ENCODE measurements around the gene DNAJC17.

Gene DNAJC17

GRCh38 chr15:40832903-40833302, 25.6 kb upstream of the DNAJC17 start:
- no peak overlapping the region for H3K9ac ChIP-seq
- no peaks in the 10 kb centered on the region for H4K20me1 ChIP-seq
- no peaks in the 10 kb centered on the region for H3K27me3 ChIP-seq
- H3K4me2 ChIP-seq = no peak overlapping the region
- no peaks in the 10 kb centered on the region for H3K9me3 ChIP-seq
- H3K4me1 ChIP-seq = no peaks in the 10 kb centered on the region
- TF ChIP-seq Cebpa-rat (IDR thresholded peaks at IDR 0.05) = no peak
- H3K27ac ChIP-seq = no peak overlapping the region
- H3K4me3 ChIP-seq = no peak overlapping the region
- H3K36me3 ChIP-seq = no peaks in the 10 kb centered on the region

GRCh38 chr15:40831861-40832260, 24.6 kb upstream of the DNAJC17 start:
- TF ChIP-seq Cebpa-rat (IDR thresholded peaks at IDR 0.05) = no peak
- Histone ChIP-seq H3K4me3 (no peak overlapping the region), H3K27ac (no peak overlapping the region)

GRCh38 chr15:40830884-40831283, 23.6 kb upstream of the DNAJC17 start:
- H3K9ac ChIP-seq = no peak overlapping the region
- no peaks in the 10 kb centered on the region for H3K27me3 ChIP-seq
- no peaks in the 10 kb centered on the region for H3K4me1 ChIP-seq
- H3K4me2 ChIP-seq = no peak overlapping the region
- no peak overlapping the region for H3K4me3 ChIP-seq
- H3K9me3 ChIP-seq = no peaks in the 10 kb centered on the region
- H3K36me3 ChIP-seq = no peaks in the 10 kb centered on the region
- TF ChIP-seq Cebpa-rat (IDR thresholded peaks at IDR 0.05) = no peak
- no peak overlapping the region for H3K27ac ChIP-seq
- no peaks in the 10 kb centered on the region for H4K20me1 ChIP-seq

More at GRCh38 chr15:40831861-40832260, 24.6 kb upstream of the DNAJC17 start:
- no peaks in the 10 kb centered on the region for H3K27me3 ChIP-seq
- H3K36me3 ChIP-seq = no peaks in the 10 kb centered on the region
- H4K20me1 ChIP-seq = no peaks in the 10 kb centered on the region
- H3K9me3 ChIP-seq = no peaks in the 10 kb centered on the region
- H3K4me2 ChIP-seq = no peak overlapping the region
- no peak overlapping the region for H3K9ac ChIP-seq
- no peaks in the 10 kb centered on the region for H3K4me1 ChIP-seq

- Histone ChIP-seq H4K20me1 (no peaks in the 10 kb centered on the region), H3K9ac (no peak overlapping the region), H3K27me3 (no peaks in the 10 kb centered on the region), H3K36me3 (no peaks in the 10 kb centered on the region), H3K9me3 (no peaks in the 10 kb centered on the region), H3K4me2 (no peak overlapping the region), H3K4me1 (no peaks in the 10 kb centered on the region), H3K4me3 (no peak overlapping the region), H3K27ac (no peak overlapping the region)
- no peak for TF ChIP-seq Cebpa-rat (IDR thresholded peaks at IDR 0.05)
Observed at GRCh38 chr15:40829115-40829514, 21.8 kb upstream of the DNAJC17 start.

DNA sequence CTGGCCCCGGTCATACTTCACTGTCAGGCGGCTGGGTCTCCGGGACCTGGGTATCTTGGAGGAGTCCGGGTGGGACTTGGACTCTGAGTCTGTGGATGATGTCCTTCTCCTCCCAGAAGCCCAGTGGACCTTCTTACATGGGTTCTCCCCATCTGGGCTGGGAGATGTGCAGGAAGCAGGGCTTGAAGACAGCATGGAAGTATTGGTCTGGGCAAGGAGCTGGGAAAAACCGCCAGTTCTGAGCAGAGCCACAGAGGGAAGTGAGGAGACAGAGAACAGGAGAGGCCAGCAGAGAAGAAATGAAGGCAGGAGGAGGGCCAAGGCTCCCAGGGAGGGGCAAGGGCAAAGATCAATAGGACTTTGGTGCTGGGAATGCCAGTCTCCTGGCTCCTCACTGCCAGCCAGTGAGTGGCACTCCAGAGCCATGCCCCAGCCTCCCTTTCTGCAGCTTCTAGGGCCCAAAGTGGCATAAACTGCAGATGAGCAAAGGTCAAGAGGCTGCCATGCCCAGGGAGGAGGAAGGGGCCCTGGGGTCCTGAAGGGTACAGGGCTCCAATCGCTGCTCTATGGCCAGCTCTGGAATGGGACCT, 21.3 kb upstream of the DNAJC17 start, which contains the start of gene PPP1R14D:
Gene PPP1R14D (minus strand): TSS at position 262 of the 590 bp plus-strand sequence. CDS start 67 bp downstream, at position 195.
- Histone ChIP-seq H3K4me3 (no peak within 1 kb of the TSS), H3K9ac (no peak within 1 kb of the TSS)
- TF ChIP-seq Cebpa-rat (IDR thresholded peaks at IDR 0.05) = no peak

GRCh38 chr15:40826423-40827075, 19.3 kb upstream of the DNAJC17 start:
- no peak overlapping the region for H3K9ac ChIP-seq
- no peaks in the 10 kb centered on the region for H3K4me1 ChIP-seq
- no peak overlapping the region for H3K4me3 ChIP-seq
- H3K27ac ChIP-seq = no peak overlapping the region
- H3K9me3 ChIP-seq = no peaks in the 10 kb centered on the region
- H3K36me3 ChIP-seq = no peaks in the 10 kb centered on the region
- TF ChIP-seq Cebpa-rat (IDR thresholded peaks at IDR 0.05) = no peak
- no peak overlapping the region for H3K4me2 ChIP-seq
- H3K27me3 ChIP-seq = no peaks in the 10 kb centered on the region
- H4K20me1 ChIP-seq = no peaks in the 10 kb centered on the region

More for the DNA sequence above, 21.3 kb upstream of the DNAJC17 start, which contains the start of gene PPP1R14D:
- H3K4me2 ChIP-seq = no peak within 1 kb of the TSS
- no peaks in the 10 kb centered on the region for H3K9me3 ChIP-seq
- H4K20me1 ChIP-seq = no peaks in the 10 kb centered on the region
- H3K36me3 ChIP-seq = no peaks in the 10 kb centered on the region
- no peaks in the 10 kb centered on the region for H3K4me1 ChIP-seq
- H3K27me3 ChIP-seq = no peaks in the 10 kb centered on the region
- no peak within 1 kb of the TSS for H3K27ac ChIP-seq

DNA sequence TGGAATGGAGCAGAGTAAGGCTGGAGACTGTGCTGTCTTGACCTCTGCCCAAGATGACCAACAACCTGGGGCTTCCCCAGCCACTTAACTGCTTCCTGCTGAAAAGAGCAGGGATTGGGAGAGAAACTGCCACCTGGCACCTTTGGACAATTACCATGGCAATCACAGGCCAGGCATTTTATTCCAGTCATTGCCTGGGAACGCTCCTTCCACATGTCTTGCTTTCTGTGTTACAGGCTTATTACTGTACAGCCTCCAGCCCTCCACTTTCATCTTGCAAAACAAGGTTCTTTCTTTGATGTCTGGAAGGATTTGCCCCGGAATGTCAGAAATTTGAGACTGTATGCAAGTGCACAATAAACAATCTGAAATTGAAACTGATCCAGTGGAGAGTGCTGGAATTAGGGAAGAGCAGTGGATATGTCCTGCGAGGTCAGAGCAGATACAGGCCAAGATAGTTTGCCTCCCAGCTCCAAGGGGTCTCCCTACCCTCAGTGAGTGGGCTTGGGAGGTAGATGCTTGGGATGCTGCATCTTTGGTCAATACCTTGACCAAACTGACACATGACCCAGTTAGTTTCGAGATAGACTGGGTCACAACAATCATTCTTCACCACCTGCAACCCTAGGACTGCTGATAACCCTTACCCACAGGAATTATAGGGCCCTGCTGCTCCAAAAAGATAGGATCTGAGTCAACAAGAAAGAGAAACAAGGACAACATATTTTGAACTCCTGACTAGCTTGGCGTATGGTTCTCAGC, 18.6 kb upstream of the DNAJC17 start:
- H3K36me3 ChIP-seq = no peaks in the 10 kb centered on the region
- no peaks in the 10 kb centered on the region for H3K4me1 ChIP-seq
- H3K4me2 ChIP-seq = no peak overlapping the region
- no peaks in the 10 kb centered on the region for H4K20me1 ChIP-seq
- H3K9ac ChIP-seq = no peak overlapping the region
- H3K4me3 ChIP-seq = no peak overlapping the region
- no peak overlapping the region for H3K27ac ChIP-seq
- no peaks in the 10 kb centered on the region for H3K27me3 ChIP-seq
- TF ChIP-seq Cebpa-rat (IDR thresholded peaks at IDR 0.05) = no peak
- no peaks in the 10 kb centered on the region for H3K9me3 ChIP-seq

GRCh38 chr15:40823572-40824343, 16.5 kb upstream of the DNAJC17 start:
- TF ChIP-seq Cebpa-rat (IDR thresholded peaks at IDR 0.05) = no peak
- Histone ChIP-seq H4K20me1 (no peaks in the 10 kb centered on the region), H3K4me3 (no peak overlapping the region), H3K27ac (no peak overlapping the region), H3K9ac (no peak overlapping the region), H3K4me1 (no peaks in the 10 kb centered on the region), H3K4me2 (no peak overlapping the region), H3K27me3 (no peaks in the 10 kb centered on the region), H3K36me3 (no peaks in the 10 kb centered on the region), H3K9me3 (no peaks in the 10 kb centered on the region)

DNA sequence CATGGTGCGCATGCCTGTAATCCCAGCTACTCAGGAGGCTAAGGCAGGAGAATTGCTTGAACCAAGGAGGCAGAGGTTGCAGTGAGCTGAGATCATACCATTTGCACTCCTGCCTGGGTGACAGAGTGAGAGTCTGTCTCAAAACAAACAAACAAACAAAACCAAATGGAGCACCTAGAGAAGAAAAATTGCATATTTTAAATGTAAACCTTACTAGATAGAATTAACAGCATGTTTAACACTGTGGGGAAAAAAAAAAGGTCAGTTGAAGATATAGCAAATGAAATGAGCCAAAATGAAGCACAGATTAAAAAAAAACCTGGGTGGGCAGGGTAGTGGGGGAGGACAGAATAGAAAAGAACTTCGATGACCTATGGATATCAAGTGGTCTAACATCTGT, 13.9 kb upstream of the DNAJC17 start:
- Histone ChIP-seq H3K27me3 (no peaks in the 10 kb centered on the region), H3K27ac (no peak overlapping the region), H4K20me1 (no peaks in the 10 kb centered on the region), H3K36me3 (no peaks in the 10 kb centered on the region), H3K4me3 (no peak overlapping the region), H3K9ac (no peak overlapping the region), H3K4me2 (no peak overlapping the region), H3K4me1 (no peaks in the 10 kb centered on the region), H3K9me3 (no peaks in the 10 kb centered on the region)
- no peak for TF ChIP-seq Cebpa-rat (IDR thresholded peaks at IDR 0.05)
